ENCODE measurements around the gene GLT6D1.

Gene GLT6D1

DNA sequence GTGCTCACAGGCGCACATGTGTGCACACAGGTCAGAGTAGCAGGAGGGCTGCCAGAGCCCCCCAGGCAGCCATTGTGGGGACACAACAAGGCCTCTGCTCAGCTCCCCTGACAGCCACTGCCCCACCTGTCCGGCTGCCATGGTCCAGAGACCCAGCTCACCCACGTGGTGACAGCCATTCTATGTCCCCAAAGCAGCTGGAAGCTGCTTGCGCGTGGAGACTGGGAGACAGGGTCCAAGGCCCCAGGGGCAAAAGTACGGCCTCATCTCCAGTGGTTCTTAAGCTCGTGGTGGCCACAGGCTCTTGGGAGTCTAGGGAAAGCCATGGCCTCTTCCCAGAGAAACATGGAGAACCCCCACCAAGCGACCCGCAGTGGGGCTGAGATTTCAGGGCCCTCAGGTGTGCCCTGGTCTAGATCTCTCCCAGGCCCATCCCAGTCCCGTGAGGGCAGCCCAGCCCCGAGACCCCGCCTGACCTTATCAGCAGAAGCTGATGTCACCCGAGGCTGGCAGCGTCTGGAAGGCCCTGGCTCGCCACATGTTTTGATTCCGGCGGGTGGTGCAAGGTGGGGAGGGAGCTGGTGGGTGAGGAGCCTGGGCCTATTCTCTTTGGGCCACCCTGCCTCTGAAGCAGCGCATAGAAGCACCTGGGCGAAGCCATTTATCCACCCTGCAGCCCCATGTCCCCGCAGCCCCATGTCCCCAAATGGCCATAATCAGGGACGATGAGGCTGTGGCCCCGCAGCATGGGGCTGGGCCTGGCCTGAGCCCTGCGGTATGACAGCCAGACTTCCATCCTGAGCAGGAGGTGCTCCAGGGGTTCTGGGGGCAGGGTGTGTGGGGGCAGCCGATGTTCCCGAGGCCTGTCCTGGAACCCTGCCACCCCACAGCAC, 31.7 kb downstream of the GLT6D1 start:
- DNase-seq: no peak

DNA sequence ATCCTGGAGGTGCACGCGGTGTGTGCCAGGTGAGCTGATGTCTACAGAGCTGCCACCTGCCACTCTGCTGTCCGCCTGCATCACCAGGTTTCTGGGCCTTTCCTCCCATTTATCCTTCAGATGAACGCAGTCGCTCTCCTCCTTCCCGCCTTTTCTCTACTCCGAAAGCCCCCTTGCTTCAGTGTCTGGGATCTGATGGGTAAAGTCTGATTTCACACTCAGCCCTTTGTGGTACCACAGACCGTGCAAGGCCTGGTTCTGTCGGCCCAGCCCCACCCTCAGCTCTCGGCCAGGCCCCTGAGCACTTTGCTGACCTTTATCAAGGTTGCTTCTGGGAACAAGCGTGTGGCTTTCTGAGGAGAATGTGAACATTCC, 32.5 kb downstream of the GLT6D1 start:
- no peak for DNase-seq

GRCh38 chr9:135605238-135605781, 34.0 kb downstream of the GLT6D1 start:
- DNase-seq: no peak

DNA sequence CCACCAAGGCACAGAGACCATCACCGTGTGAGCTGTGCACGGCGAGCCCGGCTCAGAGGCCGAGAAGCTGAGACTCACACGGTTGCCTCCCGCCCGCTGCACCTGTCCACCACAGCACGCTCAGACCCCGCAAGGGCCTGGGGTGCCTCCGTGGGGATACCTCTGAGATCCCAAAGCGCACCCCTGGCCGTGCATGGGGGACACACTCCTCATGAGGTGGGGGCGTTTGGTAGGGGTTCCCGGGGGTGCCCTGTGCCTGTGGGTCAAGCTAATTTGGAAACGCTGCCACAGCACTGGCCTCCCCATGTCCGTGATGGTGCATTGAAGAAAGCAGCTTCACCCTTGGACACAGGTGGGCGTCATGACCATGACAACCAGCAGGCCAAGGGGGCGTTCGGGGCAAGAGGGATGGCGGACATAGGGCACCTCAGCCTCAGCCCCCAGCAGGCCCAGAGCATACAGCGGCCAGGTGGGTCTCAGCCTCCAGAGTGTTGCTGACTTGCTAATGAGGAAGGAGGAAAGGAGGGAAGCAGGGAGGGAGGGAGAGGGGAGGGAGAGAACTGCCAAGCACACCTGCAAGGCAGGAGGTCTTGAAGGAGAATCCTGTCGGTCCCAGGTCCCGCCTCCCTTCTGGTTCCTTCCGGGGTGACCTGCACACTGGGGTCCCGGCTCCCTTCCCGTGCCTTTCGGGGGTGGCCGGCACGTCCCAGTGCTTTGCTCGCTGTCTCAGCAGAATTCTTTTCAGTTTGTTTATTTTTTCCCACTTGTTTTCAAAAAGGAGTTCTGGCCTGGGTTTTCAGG, 34.7 kb downstream of the GLT6D1 start:
- DNase-seq: no peak

GRCh38 chr9:135602789-135603481, 36.4 kb downstream of the GLT6D1 start:
- DNase-seq: no peak

GRCh38 chr9:135601988-135602387, 37.4 kb downstream of the GLT6D1 start:
- no peak for DNase-seq

DNA sequence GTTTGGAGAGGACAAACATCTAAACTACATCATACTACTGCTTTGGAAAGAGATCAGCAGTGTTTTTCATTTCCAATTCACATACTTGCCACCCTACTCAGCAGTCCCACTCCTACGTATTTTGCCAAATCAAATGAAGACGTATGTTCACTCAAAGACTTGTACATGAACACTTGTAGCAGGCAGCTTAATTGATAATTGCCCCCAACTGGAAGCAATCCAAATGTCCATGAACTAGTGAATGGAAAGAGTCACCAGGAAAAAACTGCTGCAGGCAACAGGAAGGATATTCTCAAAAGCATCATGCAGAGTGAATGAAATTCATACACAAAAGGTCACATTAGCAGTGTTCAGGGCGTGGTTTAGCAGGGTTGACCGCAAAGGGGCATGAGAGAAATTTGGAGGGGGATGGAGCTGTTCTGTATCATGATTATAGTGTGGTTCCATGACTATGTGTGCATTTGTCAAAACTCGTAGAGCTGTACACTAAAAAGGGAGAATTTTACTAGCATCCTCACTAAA, 39.0 kb downstream of the GLT6D1 start:
- no peak for DNase-seq

DNA sequence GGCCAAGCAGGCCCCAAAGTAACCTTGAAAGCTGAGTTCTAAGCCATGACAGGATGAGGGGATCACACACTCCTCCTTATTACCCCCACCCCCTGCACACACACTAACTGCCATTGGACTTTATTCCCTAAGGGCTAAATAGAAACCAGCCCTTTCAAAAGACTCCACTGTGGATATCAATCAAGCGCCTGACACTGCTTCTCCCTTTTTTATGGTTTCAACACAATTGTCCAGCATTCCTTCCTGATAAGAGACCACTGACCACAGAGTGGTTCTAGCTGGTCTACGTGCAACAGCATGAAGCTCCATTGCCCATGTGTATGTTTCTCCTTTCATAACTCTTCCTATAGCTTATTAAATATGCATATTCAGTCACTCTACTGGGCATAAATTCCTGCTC, 43.1 kb downstream of the GLT6D1 start:
- DNase-seq: no peak

DNA sequence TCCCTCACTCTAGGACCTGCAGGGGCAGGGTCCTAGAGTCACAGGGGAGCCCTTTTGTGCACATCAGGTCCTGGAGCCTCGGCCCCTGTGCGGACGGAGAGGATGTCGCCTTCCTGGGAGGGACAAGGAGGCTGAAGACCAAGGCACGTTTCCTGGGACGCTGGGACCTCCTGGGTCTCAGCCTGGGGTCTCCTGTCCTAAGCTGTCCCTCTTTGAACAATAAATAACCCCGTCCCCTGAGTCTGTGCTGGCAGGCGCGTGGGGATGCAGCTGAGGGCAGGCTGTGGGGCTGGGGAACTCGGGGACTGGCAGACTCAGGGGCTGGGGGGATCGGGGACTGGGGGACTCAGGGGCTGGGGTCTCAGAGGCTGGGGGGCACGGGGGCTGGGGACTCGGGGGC, 46.7 kb downstream of the GLT6D1 start:
- DNase-seq: no peak

DNA sequence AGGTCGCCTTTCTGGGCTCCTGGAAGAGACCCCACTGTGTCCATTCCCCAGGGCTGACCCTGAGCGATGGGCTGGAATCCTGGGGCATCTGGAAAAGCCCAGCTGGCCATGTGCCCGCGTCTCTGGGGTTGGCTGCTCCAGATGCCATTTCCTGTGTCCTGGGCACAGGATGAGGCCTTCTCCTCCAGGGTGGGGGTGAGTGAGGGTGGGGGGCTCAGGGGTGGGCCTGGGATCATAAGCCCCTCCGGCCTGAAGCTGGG, 47.1 kb downstream of the GLT6D1 start:
- no peak for DNase-seq

DNA sequence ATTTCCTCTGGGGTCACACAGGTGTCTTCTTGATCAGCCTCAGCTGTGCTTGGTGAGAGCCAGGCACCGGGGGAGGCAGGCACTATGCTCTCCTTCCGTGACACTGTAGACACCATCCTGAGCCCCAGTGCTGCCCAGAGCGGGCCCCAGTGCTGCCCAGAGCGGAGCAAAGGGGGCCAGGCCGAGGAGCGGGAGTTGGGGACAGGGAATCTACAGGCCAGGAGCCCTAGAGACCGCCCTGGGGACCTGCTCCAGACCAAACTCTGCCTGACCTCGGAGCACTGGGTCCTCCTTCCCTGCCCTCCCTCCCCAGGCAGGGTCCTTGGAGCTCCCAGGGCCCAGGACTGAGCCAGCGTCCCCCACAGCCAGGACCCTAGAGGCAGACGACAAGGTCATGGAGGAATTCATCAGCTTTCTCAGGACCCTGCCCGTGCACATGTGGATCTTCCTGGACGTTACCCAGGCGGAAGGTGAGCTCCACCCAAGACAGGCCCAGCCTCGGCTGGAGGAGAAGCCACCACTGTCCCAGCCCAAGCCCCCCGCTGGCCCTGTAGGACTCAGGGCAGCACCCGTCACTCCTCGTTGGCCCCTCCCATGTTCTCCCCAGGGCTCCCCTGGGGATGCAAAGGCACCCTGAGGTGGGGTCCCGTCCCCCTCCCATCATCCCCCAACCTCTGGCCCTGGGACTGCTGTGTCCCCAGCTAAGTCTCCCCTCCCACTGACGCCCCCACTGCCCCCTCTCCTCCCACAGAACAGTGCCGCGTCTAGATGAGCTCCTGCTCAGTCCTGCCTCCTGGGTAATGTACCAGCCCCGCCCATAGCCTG, 47.6 kb downstream of the GLT6D1 start:
- DNase-seq: no peak

DNA sequence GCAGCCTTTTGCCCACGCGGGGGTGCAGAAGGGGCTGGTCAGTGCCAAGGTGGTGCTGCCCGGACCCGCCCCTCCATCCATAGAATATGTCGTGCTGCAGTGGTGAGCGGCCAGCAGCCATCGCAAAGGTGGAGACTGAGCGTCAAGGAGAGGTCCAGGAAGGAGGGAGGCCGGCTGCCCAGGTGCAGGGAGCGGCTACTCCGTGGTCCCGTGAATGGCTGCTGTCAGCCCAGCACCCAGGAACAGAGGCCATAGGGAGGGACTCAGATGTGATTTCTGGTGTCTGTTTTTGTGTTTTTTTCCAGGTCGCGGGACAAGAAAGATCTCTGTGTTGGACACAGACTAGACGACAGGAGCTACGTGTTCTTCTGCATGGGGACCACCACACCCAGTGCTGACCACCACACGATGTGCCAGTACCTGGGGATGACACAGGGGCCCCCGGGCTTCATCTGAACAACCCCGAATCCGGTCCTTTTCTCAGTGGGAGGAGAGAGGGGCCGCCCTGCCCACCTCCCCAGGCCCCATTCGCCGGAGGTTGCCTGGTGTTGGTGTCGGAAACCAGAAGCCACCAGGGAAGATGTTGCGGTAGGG, 48.8 kb downstream of the GLT6D1 start:
- DNase-seq: no peak

- DNase-seq: no peak
Measured at GRCh38 chr9:135589596-135590485, 49.5 kb downstream of the GLT6D1 start.

DNA sequence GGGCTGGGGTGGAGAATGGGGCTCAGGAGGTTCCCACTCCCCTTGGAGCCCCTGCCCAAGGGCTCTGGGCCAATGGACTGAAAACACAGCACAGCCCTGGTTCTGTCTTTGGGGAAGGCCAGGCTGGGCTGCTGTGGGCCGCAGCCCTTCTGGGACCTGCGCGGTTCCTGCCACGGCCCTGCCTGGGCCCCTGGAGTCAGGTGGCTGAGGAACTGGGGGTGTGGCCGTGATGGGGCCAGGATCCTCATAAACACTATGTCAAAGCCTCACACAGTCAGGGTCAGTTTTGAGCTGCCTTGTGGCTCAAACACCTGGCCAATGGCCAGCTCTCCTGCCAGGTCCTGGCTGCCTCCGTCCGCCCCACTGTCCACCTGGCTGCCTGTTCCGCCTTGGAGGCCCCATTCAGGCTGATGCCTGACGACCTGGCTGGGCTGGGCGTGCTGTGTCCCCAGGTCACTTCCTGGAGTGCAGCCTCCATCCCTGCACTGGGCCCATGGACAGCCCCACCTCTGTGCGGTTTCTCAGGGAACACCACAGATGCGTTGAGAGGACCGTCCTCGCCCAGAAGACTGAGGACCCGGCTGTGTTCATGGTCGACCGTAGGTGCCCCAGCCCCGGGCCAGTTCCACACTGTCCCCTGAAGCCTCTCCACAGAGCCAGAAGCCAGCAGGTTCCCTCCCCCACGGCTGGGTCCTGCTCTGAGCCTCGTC, 50.3 kb downstream of the GLT6D1 start:
- no peak for DNase-seq

GRCh38 chr9:135588371-135588770, 51.0 kb downstream of the GLT6D1 start:
- no peak for DNase-seq

GRCh38 chr9:135587658-135588057, 51.7 kb downstream of the GLT6D1 start:
- DNase-seq: no peak

GRCh38 chr9:135586601-135587109, 52.7 kb downstream of the GLT6D1 start:
- DNase-seq: no peak

- DNase-seq: no peak
Measured at GRCh38 chr9:135584934-135585333, 54.4 kb downstream of the GLT6D1 start.

GRCh38 chr9:135584371-135584770, 55.0 kb downstream of the GLT6D1 start:
- no peak for DNase-seq

- no peak for DNase-seq
Measured at GRCh38 chr9:135583688-135584011, 55.7 kb downstream of the GLT6D1 start.

All from left hindlimb (tissue), 1 donor.